Esophagus muscularis mucosa (tissue), 4 donors: ENCODE data around the gene BFSP1.

Source experiments
- CTCF ChIP-seq, 3 experiments: fragments of 200-600 bp in 2 of 3; fragments of 450-650 bp in 1 of 3; sonication (generic) in 2 of 3; IDR thresholded peaks; one replicate each; pipeline ENCODE4 v1.5.1; 2017 to 2019; ENCODE audit warnings: antibody characterized with exemption in 3 of 3, mild to moderate bottlenecking in 2 of 3, moderate library complexity in 1 of 3
- EP300 ChIP-seq: sonication (generic); formaldehyde crosslinking; IDR thresholded peaks from one replicate; pipeline ENCODE4 v1.6.1; 2017; ENCODE audit warnings: antibody characterized with exemption
- POLR2A ChIP-seq: fragments of 450-650 bp; IDR thresholded peaks from one replicate; pipeline ENCODE4 v1.6.1; 2017; ENCODE audit warnings: antibody characterized with exemption, moderate library complexity, mild to moderate bottlenecking, low read depth
- POLR2AphosphoS5 ChIP-seq, 2 donors: sonication (generic); formaldehyde crosslinking; IDR thresholded peaks; one replicate each; pipeline ENCODE4 v1.6.1; 2017; ENCODE audit warnings: antibody characterized with exemption in 2 of 2

- TF ChIP-seq EP300 = no peak
- TF ChIP-seq CTCF (IDR thresholded peaks at IDR 0.05) = no peak
- no peak for TF ChIP-seq POLR2A
- no peak for TF ChIP-seq POLR2AphosphoS5 (IDR thresholded peaks at IDR 0.05)
These were observed 8.7 kb downstream of the BFSP1 start for GRCh38 chr20:17522528-17522927.
